Measurements from ENCODE around the gene GRK5. TPM values are rescaled to one million over a fixed set of nuclear protein-coding genes. Genes with fewer than 3 reads are reported as not detected.

GRK5 gene
- polyA plus RNA-seq, 1 experiment, result 20.8 TPM

GRCh38 chr10:119292968-119293760 lies 85.8 kb downstream of the GRK5 start:
- Histone ChIP-seq H3K4me3 (ENCODE audit: low read depth, low read length) (no peak overlapping the region), H3K27me3 (ENCODE audit: control insufficient read depth, insufficient read depth, low read length) (no peaks in the 10 kb centered on the region), H3K36me3 (ENCODE audit: control insufficient read depth, insufficient read depth, low read length) (no peaks in the 10 kb centered on the region)
- DNase-seq (ENCODE audit: low read depth), result no peak
- CTCF ChIA-PET, result interaction anchor here (1.2 kb wide), 1 partner anchor 11 kb away, joined by 3 read pairs; no protein-coding TSS in a partner anchor
- TF ChIP-seq, protein P1, sequence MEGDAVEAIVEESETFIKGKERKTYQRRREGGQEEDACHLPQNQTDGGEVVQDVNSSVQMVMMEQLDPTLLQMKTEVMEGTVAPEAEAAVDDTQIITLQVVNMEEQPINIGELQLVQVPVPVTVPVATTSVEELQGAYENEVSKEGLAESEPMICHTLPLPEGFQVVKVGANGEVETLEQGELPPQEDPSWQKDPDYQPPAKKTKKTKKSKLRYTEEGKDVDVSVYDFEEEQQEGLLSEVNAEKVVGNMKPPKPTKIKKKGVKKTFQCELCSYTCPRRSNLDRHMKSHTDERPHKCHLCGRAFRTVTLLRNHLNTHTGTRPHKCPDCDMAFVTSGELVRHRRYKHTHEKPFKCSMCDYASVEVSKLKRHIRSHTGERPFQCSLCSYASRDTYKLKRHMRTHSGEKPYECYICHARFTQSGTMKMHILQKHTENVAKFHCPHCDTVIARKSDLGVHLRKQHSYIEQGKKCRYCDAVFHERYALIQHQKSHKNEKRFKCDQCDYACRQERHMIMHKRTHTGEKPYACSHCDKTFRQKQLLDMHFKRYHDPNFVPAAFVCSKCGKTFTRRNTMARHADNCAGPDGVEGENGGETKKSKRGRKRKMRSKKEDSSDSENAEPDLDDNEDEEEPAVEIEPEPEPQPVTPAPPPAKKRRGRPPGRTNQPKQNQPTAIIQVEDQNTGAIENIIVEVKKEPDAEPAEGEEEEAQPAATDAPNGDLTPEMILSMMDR (IDR thresholded peaks at IDR 0.05; ENCODE audit: insufficient read depth, low read depth, low read length), result no peak
- POLR2A ChIA-PET, result no interaction called here

DNA sequence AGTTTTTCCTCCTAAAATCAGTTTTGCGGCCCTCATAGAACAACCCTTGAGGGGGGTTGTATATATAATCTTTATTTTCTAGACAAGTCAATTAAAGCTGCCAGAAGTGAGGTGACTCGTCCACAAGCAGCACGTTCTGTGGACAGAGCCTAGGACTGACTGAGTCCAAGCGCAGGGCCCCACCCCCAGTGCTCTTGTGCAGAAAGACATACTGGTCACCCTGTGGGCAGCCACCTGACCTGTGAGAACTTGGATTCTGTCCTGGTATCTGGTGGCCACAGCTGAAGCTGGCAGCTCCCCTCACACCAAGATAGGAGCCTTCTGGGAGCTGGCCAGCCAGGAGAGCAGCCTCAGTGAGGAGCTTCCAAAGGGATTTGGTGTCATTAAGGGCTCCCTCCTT lies 89.3 kb downstream of the GRK5 start:
- ChIA-PET POLR2A (no interaction called here), CTCF (interaction anchor here (1.8 kb wide), 1 partner anchor 13 kb away, joined by 5 read pairs; no protein-coding TSS in a partner anchor)
- Histone ChIP-seq H3K27me3 (ENCODE audit: control insufficient read depth, insufficient read depth, low read length) (no peaks in the 10 kb centered on the region), H3K4me3 (ENCODE audit: low read depth, low read length) (no peak overlapping the region), H3K36me3 (ENCODE audit: control insufficient read depth, insufficient read depth, low read length) (no peaks in the 10 kb centered on the region)
- DNase-seq (ENCODE audit: low read depth), result no peak
- TF ChIP-seq, protein P1 (IDR thresholded peaks at IDR 0.05; ENCODE audit: insufficient read depth, low read depth, low read length), result no peak

- Histone ChIP-seq H3K36me3 (ENCODE audit: control insufficient read depth, insufficient read depth, low read length) (no peaks in the 10 kb centered on the region; the same call in 1 of the 2 replicates), H3K4me3 (ENCODE audit: low read depth, low read length) (no peak overlapping the region), H3K27me3 (ENCODE audit: control insufficient read depth, insufficient read depth, low read length) (no peaks in the 10 kb centered on the region)
- ChIA-PET POLR2A (no interaction called here), CTCF (no interaction called here)
- no peak for DNase-seq (ENCODE audit: low read depth)
- TF ChIP-seq, protein P1 (IDR thresholded peaks at IDR 0.05; ENCODE audit: insufficient read depth, low read depth, low read length), result no peak
These were observed 90.0 kb downstream of the GRK5 start for GRCh38 chr10:119297207-119297968.

GRCh38 chr10:119298810-119299209 lies 91.4 kb downstream of the GRK5 start:
- Histone ChIP-seq H3K36me3 (ENCODE audit: control insufficient read depth, insufficient read depth, low read length) (no peaks in the 10 kb centered on the region; the same call in 1 of the 2 replicates), H3K27me3 (ENCODE audit: control insufficient read depth, insufficient read depth, low read length) (no peaks in the 10 kb centered on the region), H3K4me3 (ENCODE audit: low read depth, low read length) (no peak overlapping the region)
- no peak for DNase-seq (ENCODE audit: low read depth)
- ChIA-PET POLR2A (no interaction called here), CTCF (no interaction called here)
- TF ChIP-seq, protein P1 (IDR thresholded peaks at IDR 0.05; ENCODE audit: insufficient read depth, low read depth, low read length), result no peak

DNA sequence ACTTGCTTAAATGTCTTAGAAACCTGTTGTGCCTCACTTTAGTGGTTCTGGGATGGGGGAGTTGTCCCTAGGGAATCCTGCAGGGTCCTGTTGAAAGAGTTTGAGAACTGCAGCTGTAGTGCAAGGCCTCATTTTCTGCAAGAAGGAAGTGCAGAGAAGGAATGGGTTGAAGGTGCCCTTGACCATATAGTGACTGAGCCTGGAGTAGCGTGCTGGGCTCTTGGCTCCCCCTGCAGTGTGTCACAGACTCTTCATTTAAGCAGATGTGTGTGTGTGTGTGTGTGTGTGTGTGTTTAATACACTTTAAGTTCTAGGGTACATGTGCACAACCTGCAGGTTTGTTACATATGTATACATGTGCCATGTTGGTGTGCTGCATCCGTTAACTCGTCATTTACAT lies 92.2 kb downstream of the GRK5 start:
- ChIA-PET CTCF (no interaction called here), POLR2A (no interaction called here)
- DNase-seq (ENCODE audit: low read depth), result no peak
- TF ChIP-seq, protein P1 (IDR thresholded peaks at IDR 0.05; ENCODE audit: insufficient read depth, low read depth, low read length), result no peak
- H3K4me3 ChIP-seq (ENCODE audit: low read depth, low read length), result no peak overlapping the region
- no peaks in the 10 kb centered on the region; the same call in none of the 2 replicates for H3K36me3 ChIP-seq (ENCODE audit: control insufficient read depth, insufficient read depth, low read length)
- no peaks in the 10 kb centered on the region for H3K27me3 ChIP-seq (ENCODE audit: control insufficient read depth, insufficient read depth, low read length)

Measured in BJ (cell line).